ENCODE measurements around the gene CNN3. TPM values are rescaled to one million over a fixed set of nuclear protein-coding genes. Genes with fewer than 3 reads are reported as not detected.

Gene CNN3
- total RNA-seq, 3 donors from 2014 or later (not counting 1 experiment from before 2014, with no cell fraction given): 0.55 to 1.7 (median 0.96) TPM

- WGBS (ENCODE audit: insufficient coverage): 94% methylated on average over 9 of the region's 9 CpGs
- no peaks in the 10 kb centered on the region for H3K27me3 Mint-ChIP-seq (ENCODE audit: low read depth in 2 of 2)
- Histone ChIP-seq H3K4me1 (ENCODE audit: control insufficient read depth, insufficient read depth, low read length) (no peaks in the 10 kb centered on the region), H3K36me3 (ENCODE audit: control insufficient read depth, insufficient read depth, low read length) (no peaks in the 10 kb centered on the region), H3K27ac (ENCODE audit: low read length) (no peak overlapping the region), H3K9me3 (ENCODE audit: control insufficient read depth, insufficient read depth, low read length) (no peaks in the 10 kb centered on the region), H3K4me3 (ENCODE audit: low read length) (no peak overlapping the region), H3K27me3 (ENCODE audit: control insufficient read depth, insufficient read depth, low read length) (no peaks in the 10 kb centered on the region)
- H3K4me1 Mint-ChIP-seq: no peaks in the 10 kb centered on the region
- no peak overlapping the region for H3K4me3 Mint-ChIP-seq
- TF ChIP-seq CTCF (IDR thresholded peaks at IDR 0.05): no peak
- no peaks in the 10 kb centered on the region for H3K9me3 Mint-ChIP-seq
- intact Hi-C loops (cut with micrococcal nuclease): no loop called here
- ATAC-seq: no peak
- no peaks in the 10 kb centered on the region for H3K36me3 Mint-ChIP-seq
- DNase-seq: no peak
- no peak overlapping the region for H3K27ac Mint-ChIP-seq
These were observed 27.6 kb upstream of the CNN3 start for GRCh38 chr1:94954263-94955220.

GRCh38 chr1:94953746-94954145 is 26.8 kb upstream of the CNN3 start:
- H3K4me1 ChIP-seq (ENCODE audit: control insufficient read depth, insufficient read depth, low read length): no peaks in the 10 kb centered on the region
- Mint-ChIP-seq H3K27me3 (ENCODE audit: low read depth in 2 of 2) (no peaks in the 10 kb centered on the region), H3K4me3 (no peak overlapping the region), H3K36me3 (no peaks in the 10 kb centered on the region), H3K27ac (no peak overlapping the region), H3K4me1 (no peaks in the 10 kb centered on the region), H3K9me3 (no peaks in the 10 kb centered on the region)
- H3K4me3 ChIP-seq (ENCODE audit: low read length): no peak overlapping the region
- no peak for TF ChIP-seq CTCF (IDR thresholded peaks at IDR 0.05)
- ATAC-seq: no peak
- H3K27me3 ChIP-seq (ENCODE audit: control insufficient read depth, insufficient read depth, low read length): no peaks in the 10 kb centered on the region
- H3K9me3 ChIP-seq (ENCODE audit: control insufficient read depth, insufficient read depth, low read length): no peaks in the 10 kb centered on the region
- no peaks in the 10 kb centered on the region for H3K36me3 ChIP-seq (ENCODE audit: control insufficient read depth, insufficient read depth, low read length)
- intact Hi-C loops (cut with micrococcal nuclease): no loop called here
- 90% methylated on average over 6 of the region's 6 CpGs for WGBS (ENCODE audit: insufficient coverage)
- no peak overlapping the region for H3K27ac ChIP-seq (ENCODE audit: low read length)
- no peak for DNase-seq

- no peak overlapping the region for H3K4me3 ChIP-seq (ENCODE audit: low read length)
- no peaks in the 10 kb centered on the region for H3K27me3 ChIP-seq (ENCODE audit: control insufficient read depth, insufficient read depth, low read length)
- no peak for ATAC-seq
- no peak for DNase-seq
- Mint-ChIP-seq H3K27me3 (ENCODE audit: low read depth in 2 of 2) (no peaks in the 10 kb centered on the region), H3K27ac (no peak overlapping the region), H3K4me1 (no peaks in the 10 kb centered on the region), H3K36me3 (no peaks in the 10 kb centered on the region), H3K9me3 (no peaks in the 10 kb centered on the region), H3K4me3 (no peak overlapping the region)
- H3K27ac ChIP-seq (ENCODE audit: low read length): no peak overlapping the region
- no peaks in the 10 kb centered on the region for H3K9me3 ChIP-seq (ENCODE audit: control insufficient read depth, insufficient read depth, low read length)
- intact Hi-C loops (cut with micrococcal nuclease): no loop called here
- no peaks in the 10 kb centered on the region for H3K4me1 ChIP-seq (ENCODE audit: control insufficient read depth, insufficient read depth, low read length)
- TF ChIP-seq CTCF (IDR thresholded peaks at IDR 0.05): no peak
- no peaks in the 10 kb centered on the region for H3K36me3 ChIP-seq (ENCODE audit: control insufficient read depth, insufficient read depth, low read length)
These were observed 26.2 kb upstream of the CNN3 start for GRCh38 chr1:94953107-94953506.

Data from natural killer cell (primary cell).